Activated gamma-delta T cell treated with Interleukin-2 at 50 U/mL for 16 hours (primary cell): ENCODE results near the gene ZDHHC8.
"Not testable (repeated sequence)": the region's sequence is repeated elsewhere in the genome, so short reads cannot be mapped to it uniquely, and the experiment has no call there.

Experiments
- DNase-seq: peaks from one replicate; pipeline ENCODE4 v3.0.0-alpha.2; 2020

Gene ZDHHC8

DNA sequence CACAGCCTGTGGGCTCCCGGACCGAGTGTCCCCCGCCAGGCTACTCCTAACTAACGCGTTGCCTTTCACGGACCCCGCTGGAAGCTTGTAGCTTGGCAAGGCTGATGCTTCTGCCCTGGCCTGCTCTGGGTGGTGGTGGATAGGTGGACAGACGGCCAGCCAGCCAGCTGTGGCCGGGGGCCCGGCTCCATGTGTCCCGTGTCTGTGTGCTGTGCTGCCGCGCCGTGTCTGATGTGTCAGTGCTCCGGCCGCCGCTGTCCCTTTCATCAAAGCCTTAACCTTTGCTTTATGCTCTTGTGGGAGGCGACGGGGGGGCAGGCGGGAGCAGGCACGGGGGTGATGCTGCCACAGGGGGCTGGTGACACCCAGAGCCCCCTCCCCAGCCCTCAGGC is 14.2 kb downstream of the ZDHHC8 start:
- DNase-seq: no peak

- no peak for DNase-seq
Measured at GRCh38 chr22:20146777-20147176, 15.2 kb downstream of the ZDHHC8 start.

DNA sequence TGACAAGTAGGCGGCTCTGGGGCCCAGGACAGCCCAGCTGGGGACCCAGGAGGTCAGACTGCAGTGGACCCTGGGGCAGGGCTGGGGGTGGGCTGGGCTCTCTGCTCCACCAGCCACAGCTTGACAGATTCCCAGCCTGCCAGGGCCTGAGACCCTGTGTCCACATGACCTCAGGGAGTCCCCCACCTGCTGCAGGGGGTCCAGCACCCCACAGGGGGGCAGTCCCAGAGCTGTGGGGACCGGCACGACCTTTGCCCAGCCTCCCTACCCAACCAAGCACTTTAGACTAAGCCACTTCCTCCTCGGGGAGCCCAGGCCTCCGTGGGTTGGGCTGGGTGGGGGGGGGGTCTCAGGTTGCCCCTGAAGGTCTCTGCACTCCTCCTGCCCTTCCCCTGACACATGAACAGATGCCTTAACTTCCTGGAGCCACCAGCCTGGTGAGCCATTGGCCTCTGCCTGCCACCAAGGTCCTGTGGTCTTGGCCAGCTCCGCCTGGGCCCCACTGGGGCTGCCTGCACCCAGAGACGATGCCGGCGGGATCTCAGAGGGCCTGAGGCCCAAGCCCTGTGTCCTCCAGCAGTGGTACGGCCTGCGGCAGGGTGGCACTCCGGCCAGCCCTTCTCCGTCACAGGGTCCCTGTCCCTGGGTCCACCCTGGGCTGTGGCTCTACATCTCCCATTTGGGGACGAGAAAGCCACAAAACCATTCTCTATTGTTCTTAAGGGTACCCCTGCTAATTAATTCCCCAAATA is 15.8 kb downstream of the ZDHHC8 start:
- no peak for DNase-seq

DNA sequence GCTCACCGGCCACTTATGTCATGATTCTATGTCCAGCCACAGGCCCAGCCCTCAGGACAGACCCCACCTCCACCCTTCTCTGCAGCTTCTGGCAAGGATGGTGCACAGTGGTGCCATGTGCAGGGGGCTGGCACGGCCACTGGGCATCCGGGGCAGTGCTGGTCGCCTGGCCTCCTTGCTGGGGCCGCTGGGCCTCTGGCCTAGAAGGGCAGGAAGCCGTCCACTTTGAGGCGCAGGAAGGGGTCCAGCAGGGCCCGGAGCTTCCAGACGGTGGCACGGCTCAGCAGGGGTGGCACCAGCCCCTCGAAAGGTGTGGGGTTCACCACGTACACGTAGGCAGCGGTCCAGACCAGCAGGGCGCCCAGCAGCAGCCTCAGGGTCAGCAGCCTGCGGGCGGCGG is 16.8 kb downstream of the ZDHHC8 start:
- no peak for DNase-seq

DNA sequence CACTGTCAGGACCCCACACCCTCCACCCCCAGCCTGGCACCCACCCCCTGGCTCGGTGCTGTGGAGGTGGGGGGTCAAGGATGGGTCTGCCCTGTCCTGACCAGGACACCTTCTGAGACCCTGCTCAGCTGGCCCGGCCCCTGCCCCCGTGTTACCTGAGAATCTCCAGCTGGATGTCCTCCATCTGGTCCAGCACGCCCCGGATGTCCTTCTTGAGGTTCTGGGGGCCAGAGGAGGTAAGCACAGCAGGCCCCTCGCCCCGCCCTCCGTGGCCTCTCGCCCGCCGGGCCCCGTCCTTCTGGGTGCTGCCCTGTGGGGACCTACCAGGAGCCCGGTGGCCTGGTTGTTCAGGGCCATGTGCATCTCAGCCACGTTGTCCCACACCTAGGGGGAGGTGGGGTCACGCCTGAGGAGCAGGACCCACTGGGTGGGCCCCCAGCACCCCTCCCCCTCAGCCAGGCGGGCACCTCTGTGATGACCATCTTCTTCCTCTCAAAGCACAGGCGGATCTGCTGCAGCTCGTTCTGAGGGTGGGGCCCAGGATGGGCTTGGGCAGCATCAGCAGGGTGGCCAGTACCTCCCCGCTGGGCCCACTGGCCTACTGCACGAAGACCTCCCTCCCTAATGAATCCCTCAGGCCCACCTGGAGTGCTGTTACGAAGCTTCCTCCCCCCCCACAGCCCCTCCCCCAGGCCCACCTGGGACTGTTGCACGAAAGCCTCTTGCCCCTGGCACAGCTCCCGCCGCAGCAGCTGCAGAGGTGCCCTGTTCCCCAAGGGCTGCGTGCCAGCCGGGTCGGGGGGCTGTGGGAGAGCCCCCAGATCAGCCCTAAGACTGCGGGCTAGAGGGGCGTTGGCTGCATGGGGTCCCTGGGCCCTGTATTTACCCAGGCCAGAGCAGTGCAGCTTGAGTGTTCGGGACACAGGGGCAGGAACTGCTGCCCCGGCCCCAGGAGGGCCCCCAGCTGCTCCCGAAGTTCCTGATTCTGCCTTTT is 17.9 kb downstream of the ZDHHC8 start:
- no peak for DNase-seq

DNA sequence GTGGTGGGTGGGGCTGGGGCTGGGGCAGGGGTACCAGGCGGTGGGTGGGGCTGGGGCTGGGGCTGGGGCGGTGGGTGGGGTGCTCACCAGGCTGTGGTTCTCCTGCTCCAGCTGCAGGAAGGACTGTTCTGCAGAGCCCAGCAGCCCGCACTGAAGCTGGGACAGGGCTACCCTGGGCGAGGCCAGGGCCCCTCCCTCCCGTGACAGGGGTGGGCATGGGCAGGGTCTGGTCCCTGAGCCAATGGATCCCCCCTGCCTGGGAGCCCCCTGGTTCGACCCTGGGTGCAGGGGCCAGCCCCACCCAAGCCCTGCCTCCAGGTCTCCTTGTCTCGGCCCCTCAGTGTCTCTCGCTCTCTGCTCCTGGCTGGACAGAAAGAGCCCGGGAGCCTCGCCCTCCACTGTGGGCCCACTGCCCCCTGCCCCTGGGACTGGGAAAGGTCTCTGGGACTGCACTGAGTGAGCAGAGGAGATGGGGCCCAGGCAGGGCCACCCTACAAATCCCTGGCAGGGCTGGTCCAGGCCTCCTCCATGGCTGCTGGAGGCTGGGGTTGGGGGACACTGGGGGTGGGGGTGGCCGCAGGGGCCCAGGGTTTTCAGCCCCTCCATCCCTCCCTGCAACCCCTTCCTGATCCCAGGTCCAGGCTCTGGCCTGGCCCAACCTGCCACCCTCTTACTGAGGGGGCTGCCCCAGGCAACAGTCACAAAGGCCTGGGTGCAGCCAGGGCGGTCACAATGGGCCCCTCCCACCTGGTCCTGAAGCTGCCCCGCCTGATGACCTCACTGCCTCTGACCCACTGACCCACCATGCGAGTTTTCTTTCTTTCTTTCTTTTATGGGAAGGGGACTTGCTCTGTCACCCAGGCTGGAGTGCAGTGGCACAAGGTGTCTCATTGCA is 19.0 kb downstream of the ZDHHC8 start, which contains the start of gene CCDC188:
Gene CCDC188 (minus strand): TSS at position 675 of the 895 bp plus-strand sequence. CDS start 69 bp downstream, at position 606.
- no peak for DNase-seq

- no peak for DNase-seq
Measured at GRCh38 chr22:20151276-20151588, 19.6 kb downstream of the ZDHHC8 start.

DNA sequence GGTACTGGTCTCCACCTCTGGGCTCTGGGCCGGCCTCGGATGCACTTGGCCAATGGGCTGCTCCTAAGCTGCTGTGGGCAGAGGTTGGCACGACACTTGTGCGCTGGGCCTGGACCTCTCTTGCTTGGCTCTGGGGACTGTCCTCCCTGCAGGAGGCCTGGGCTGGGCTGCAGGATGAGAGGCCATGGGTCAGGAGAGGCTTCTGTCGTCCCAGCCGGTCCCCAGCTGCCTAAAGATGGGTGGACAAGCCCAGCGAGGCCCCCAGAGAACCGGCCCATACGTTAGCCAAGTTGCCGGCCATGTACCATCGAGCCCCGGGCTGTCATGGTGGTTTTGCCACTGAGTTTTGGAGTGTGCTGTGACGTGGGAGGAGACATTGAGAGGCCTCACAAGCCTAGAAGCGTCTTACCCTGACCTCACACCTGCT is 20.9 kb downstream of the ZDHHC8 start:
- DNase-seq: no peak

DNA sequence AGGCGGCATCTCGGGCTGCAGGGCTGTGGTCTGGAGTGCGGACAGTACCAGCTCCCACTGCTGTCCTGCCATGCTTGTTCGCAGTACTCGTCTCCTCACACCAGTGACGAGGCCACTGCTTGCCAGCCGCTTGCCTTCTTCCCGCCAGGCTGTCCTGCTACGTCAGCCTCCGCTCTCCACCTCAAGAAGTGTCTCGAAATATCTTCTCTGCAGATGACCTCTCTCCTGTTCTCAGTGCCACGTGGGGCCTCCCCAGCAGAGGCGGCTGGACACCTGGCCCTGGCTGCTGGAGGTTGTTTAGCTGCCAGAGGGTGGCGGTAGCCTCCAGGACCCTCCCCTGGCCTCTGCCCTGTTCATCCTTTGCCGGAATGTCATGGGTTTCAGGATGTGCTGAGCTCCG is 22.3 kb downstream of the ZDHHC8 start:
- no peak for DNase-seq

DNA sequence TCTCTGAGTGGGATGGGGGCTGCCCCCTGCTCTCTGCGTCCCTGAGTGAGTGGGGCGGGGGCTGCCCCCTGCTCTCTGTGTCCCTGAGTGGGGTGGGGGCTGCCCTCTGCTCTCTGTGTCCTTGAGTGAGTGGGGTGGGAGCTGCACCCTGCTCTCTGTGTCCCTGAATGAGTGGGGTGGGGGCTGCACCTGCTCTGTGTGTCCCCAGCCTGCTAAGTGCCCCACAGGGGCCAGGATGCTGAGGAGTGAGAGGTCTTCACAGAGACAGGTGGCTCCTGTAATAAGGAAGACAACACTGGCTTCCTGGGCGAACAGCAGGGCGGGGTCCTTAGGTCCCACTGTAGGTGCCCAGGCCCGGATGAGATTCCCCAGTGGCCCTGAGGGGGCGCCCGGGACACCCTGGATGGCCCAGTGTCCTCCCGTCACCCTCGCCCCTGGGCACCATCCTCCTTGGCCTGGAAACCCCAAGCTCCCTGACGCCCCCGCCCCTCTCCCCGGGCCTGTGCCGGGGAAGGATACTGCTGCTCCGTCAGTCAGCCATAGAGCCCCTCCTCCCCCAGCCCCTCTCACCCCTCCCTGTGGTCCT is 23.1 kb downstream of the ZDHHC8 start:
- DNase-seq: no peak

DNA sequence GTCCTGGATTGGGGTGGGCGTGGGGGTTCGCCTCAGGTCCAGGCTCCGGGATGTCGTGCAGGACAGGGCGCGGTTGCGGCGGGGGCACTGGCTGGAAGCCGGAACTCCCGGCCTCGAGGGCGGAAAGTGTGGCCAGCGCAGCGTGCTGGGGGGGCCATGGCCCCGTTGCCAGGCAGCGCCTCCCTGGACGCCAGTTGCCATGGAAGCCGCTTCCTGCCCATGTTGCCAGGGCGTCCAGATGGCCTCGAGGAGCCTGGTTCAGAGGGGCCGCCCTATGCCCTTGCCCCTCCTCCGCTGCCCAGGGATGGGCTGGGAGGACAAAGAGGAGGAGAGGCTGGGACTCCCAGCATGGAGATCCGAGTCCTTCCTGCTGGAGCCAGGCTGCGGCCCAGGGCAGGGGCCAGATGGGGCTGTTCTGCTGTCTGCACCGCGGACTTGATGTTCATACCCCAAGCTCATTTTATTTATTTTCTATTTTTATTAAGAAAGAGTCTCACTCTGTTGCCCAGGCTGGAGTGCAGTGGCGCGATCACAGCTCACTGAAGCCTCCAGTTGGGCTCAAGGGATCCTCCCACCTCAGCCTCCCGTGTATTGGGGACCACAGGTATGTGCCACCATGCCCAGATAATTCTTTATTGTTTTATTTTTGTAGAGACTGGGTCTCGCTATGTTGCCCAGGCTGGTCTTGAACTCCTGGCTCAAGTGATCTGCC is 23.9 kb downstream of the ZDHHC8 start:
- no peak for DNase-seq

- DNase-seq: no peak
Measured at GRCh38 chr22:20156042-20156389, 24.4 kb downstream of the ZDHHC8 start.

- peak; percentile 93 for DNase-seq
Measured at GRCh38 chr22:20156611-20157429, 25.2 kb downstream of the ZDHHC8 start.

- no peak for DNase-seq
Measured at GRCh38 chr22:20157430-20158183, 26.0 kb downstream of the ZDHHC8 start.

- no peak for DNase-seq
Measured at GRCh38 chr22:20158391-20159036, 26.9 kb downstream of the ZDHHC8 start.

- no peak for DNase-seq
Measured at GRCh38 chr22:20159076-20159475, 27.5 kb downstream of the ZDHHC8 start.

DNA sequence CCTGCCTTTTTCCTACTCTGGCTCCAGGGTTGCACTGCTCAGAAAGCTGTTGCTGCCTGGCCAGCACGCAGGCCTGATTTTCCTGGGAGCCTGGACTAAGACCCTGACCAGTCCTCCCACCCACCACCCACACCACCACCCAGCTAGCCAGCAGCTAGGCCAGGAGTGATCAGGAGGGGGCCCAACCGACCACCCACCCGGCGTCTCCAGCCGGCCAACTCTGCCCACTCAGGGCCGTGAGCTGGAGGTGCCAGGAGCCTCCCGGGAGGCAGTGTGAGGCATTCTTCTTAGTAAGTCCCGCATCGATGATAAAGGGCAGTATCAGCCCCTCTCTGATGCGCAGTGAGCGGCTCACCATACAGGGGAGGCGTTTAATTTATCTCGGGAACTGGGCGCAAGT is 27.9 kb downstream of the ZDHHC8 start:
- not testable (repeated sequence) for DNase-seq

GRCh38 chr22:20160041-20160440 is 28.4 kb downstream of the ZDHHC8 start:
- no peak for DNase-seq

DNA sequence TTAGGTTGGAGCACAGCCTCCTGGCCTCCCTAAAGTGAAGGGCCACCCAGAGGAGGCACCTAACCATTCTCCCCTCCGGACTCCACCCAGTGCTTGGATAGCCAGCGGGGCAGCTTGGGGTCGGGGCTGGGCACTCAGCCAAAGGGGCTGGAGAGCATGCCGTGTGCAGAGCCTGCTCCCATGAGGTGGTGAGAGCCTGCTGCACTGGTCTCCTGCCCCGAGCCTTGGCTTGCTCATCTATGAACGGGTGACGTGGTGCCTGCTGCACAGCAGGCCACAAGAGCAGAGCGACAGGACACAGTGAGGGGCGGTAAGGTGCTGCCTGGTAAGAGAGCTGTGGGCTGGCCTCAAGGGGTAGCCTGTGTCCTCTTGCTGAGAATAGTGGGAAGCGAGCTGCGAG is 33.3 kb downstream of the ZDHHC8 start:
- DNase-seq: no peak

DNA sequence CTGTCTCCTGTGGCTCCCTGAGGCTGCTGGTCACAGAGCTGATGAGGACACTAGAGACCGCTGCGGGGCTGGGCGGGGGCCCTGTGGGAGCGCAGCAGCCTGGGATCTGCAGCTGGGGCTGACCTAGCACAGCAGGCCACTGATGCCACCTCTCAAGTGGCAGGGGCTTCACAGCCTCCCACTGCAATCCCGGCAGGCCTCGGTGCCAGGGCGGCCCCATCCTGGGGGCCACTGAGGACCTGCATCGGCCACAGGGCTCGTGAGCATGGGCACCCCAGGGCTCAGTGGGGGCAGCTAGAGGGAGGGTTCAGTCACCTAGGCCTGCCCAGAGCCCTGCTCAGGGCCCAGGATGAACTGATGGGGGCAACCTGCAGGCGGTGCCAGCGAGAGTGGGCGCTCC is 33.8 kb downstream of the ZDHHC8 start:
- no peak for DNase-seq
